ENCODE results near the gene ADCY2.

DNA sequence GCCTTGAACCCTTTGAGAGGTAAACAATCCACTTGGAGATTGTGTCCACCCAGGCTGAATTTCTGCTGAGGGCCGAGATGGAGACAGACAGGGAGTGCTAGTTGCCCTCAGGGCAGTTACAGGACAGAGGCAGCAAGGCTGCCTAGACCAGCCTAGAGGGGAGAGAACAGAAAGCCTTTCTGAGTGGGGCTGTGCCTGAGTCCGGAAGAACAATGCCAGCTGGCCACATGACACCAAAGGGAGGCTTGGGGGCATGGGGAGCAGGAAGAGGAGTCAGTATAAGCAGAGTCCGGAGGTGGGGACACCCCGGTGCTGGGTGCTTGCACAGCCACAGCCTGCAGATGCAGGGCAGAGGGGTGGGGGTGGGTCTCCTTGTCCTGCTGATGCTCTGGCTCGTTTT is 309.3 kb downstream of the ADCY2 start:
- TF ChIP-seq CTCF (IDR thresholded peaks at IDR 0.05; ENCODE audit: low read depth, low read length, poor library complexity, severe bottlenecking) (no peak), EZH2phosphoT487 (IDR thresholded peaks at IDR 0.05; ENCODE audit: borderline replicate concordance, low read length) (no peak)

Data from DOHH2 (cell line).